Naive thymus-derived CD8-positive, alpha-beta T cell (primary cell): ENCODE measurements around the gene KRT2. TPM values are rescaled to one million over a fixed set of nuclear protein-coding genes. Genes with fewer than 3 reads are reported as not detected.
A peak's percentile ranks its signal among the peaks of the same experiment; 100 is the strongest.

Experiments
- ATAC-seq, 2 donors: fragments of 150-1000 bp; cut with Tn5 transposase in 1 of 2; sonication (Bioruptor Pico), chemical (Tn5 transposase) in 1 of 2; 1 replicate in 1 of 2; 2 replicates in 1 of 2; pipeline ENCODE4 v1.10.0; 2021; ENCODE audit warnings: mild to moderate bottlenecking in 2 of 2, moderate library complexity in 2 of 2
- POLR2A ChIA-PET: fragments of 350-600 bp; sonication (Branson Sonifier 250); formaldehyde crosslinking; loops from one replicate; lab custom pipeline; 2021; ENCODE audit warnings: antibody characterized with exemption; lab: Charles Lee
- DNase-seq, 10 donors: peaks; one replicate each; pipeline versions ENCODE4 v3.0.0 to v3.0.0-alpha.2; 2020 to 2022
- H3K27ac Mint-ChIP-seq, 10 donors: one replicate each; pipeline ENCODE4 v1.8.0; 2020 to 2022; ENCODE audit warnings: mild to moderate bottlenecking in 10 of 10, mixed read lengths in 10 of 10, moderate library complexity in 4 of 10, inconsistent platforms in 1 of 10
- H3K27me3 Mint-ChIP-seq, 5 donors: one replicate each; pipeline ENCODE4 v1.8.0; 2021 to 2022; ENCODE audit warnings: mixed read lengths in 5 of 5
- H3K36me3 Mint-ChIP-seq, 3 donors: one replicate each; pipeline ENCODE4 v1.8.0; 2020 to 2022; ENCODE audit warnings: mixed read lengths in 3 of 3, mild to moderate bottlenecking in 2 of 3, inconsistent platforms in 1 of 3
- H3K4me1 Mint-ChIP-seq, 4 donors: one replicate each; pipeline ENCODE4 v1.8.0; 2021 to 2022; ENCODE audit warnings: mixed read lengths in 4 of 4
- H3K4me3 Mint-ChIP-seq, 10 donors: one replicate each; pipeline ENCODE4 v1.8.0; 2020 to 2022; ENCODE audit warnings: mild to moderate bottlenecking in 10 of 10, mixed read lengths in 10 of 10, moderate library complexity in 6 of 10, inconsistent platforms in 1 of 10
- H3K9me3 Mint-ChIP-seq, 9 donors: one replicate each; pipeline ENCODE4 v1.8.0; 2020 to 2022; ENCODE audit warnings: mixed read lengths in 9 of 9, mild to moderate bottlenecking in 3 of 9, inconsistent platforms in 1 of 9, moderate library complexity in 1 of 9
- polyA plus RNA-seq, 3 donors: library from polyadenylated mRNA; unstranded; fragments of 300-500 nt; fragmentation: Illumina TruSeq; gene quantifications; one replicate each; pipeline ENCODE4 v1.2.3, GENCODE V29; 2021
- total RNA-seq, 8 experiments: library from RNA in 2 of 8; stranded (reverse) in 2 of 8; gene quantifications; one replicate each; pipeline ENCODE4 v1.2.3 and lab custom pipeline; 2021 to 2026

KRT2 gene
- total and polyA plus RNA-seq, 5 experiments from 2014 or later: 0.62 to 3.4 (median 1.1) TPM

- peak overlapping the region in 9 of 10 donors; percentile 5 to 90 (median 53) for H3K27ac Mint-ChIP-seq
- POLR2A ChIA-PET: interaction anchor here (4.8 kb wide), 1 partner anchor 8 kb away, joined by 27 read pairs; no protein-coding TSS in a partner anchor
- peaks cover 0 to 2% (median 0%) of the 10 kb centered on the region in 5 donors for H3K27me3 Mint-ChIP-seq
- DNase-seq (no peak), ATAC-seq (no peak)
- peaks cover 40 to 70% (median 49%) of the 10 kb centered on the region in 4 donors for H3K4me1 Mint-ChIP-seq
- peaks cover 0 to 1% (median 0%) of the 10 kb centered on the region in 3 donors for H3K36me3 Mint-ChIP-seq
- H3K9me3 Mint-ChIP-seq: no peaks in the 10 kb centered on the region
- H3K4me3 Mint-ChIP-seq: peak overlapping the region in 1 of 10 donors; percentile 4
Observed at GRCh38 chr12:52683575-52684300, 31.7 kb upstream of the KRT2 start.

- peaks cover 36 to 63% (median 47%) of the 10 kb centered on the region in 4 donors for H3K4me1 Mint-ChIP-seq
- H3K27me3 Mint-ChIP-seq: peaks cover 0 to 2% (median 0%) of the 10 kb centered on the region in 5 donors
- peaks cover 0 to 1% (median 0%) of the 10 kb centered on the region in 3 donors for H3K36me3 Mint-ChIP-seq
- POLR2A ChIA-PET: interaction anchor here (4.8 kb wide), 1 partner anchor 8 kb away, joined by 27 read pairs; no protein-coding TSS in a partner anchor
- ATAC-seq: no peak
- DNase-seq: no peak
- no peak overlapping the region for H3K4me3 Mint-ChIP-seq
- peak overlapping the region in 9 of 10 donors; percentile 0 to 94 (median 82) for H3K27ac Mint-ChIP-seq
- H3K9me3 Mint-ChIP-seq: no peaks in the 10 kb centered on the region
Observed at GRCh38 chr12:52682938-52683574, 31.0 kb upstream of the KRT2 start.

DNA sequence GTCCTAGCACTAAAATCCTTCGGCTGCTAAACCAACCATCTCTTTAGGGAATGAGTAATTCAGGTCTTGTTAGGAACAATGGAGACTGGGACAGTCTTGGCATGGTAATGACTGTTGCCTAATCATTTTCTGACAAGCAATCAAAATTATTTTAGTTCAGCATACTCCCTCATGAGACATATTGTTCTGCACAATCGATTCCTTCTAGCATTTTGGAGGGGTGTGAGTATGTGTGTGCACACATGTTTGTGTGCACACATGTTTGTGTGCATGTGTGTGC is 30.3 kb upstream of the KRT2 start:
- POLR2A ChIA-PET: interaction anchor here (4.8 kb wide), 1 partner anchor 9 kb away, joined by 27 read pairs; no protein-coding TSS in a partner anchor
- peak overlapping the region in 9 of 10 donors; percentile 47 to 94 (median 87) for H3K27ac Mint-ChIP-seq
- H3K27me3 Mint-ChIP-seq: peaks cover 0 to 2% (median 0%) of the 10 kb centered on the region in 5 donors
- DNase-seq: no peak
- ATAC-seq: no peak
- H3K36me3 Mint-ChIP-seq: peaks cover 0 to 1% (median 0%) of the 10 kb centered on the region in 3 donors
- no peaks in the 10 kb centered on the region for H3K9me3 Mint-ChIP-seq
- H3K4me3 Mint-ChIP-seq: peak overlapping the region in 3 of 10 donors; percentile 15 to 49 (median 25)
- H3K4me1 Mint-ChIP-seq: peaks cover 32 to 56% (median 40%) of the 10 kb centered on the region in 4 donors

DNA sequence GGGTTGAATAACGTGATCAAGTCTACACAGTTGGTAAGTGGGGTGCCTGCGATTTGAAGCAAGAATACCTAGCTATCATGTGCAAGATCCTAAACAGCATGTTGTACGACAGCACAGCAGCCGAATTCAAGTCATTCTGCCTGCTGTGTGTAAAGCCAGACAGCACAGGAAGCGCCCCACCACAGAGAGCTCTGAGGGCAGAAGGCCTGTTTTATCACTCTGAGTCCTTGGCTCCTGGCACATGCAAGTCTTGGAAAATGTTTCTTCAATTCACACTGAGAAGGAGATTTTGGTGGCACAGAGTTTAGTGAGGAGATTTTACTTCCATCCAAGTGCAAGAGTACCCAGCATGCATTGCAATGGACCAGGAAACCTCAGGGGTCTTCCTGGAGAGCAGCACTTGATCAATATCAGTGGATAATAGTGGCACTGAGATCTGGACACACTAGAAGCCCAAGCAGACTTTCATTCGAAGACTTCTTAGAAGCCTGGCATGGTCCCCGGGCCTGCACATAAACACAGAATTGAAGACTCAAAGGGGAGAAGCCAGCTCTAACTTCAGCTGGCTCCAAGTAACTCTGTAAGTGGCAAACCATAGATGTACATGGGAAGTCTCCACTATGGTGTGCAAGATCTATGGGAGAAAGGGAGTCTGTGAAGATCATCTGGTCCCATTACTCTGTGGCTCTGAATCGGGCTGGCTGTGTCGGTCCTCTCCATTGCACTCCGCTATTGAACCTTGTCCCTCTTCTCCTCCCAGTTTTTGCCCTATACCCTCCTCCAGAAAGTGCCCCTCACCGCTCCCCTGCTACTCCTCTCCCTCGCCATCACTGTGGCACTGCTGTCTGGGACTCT is 29.7 kb upstream of the KRT2 start:
- DNase-seq: peak; percentile 16 to 72 (median 50)
- Mint-ChIP-seq H3K27me3 (no peaks in the 10 kb centered on the region), H3K4me1 (peaks cover 32 to 58% (median 38%) of the 10 kb centered on the region in 4 donors), H3K27ac (peak overlapping the region; percentile 47 to 94 (median 90)), H3K4me3 (peak overlapping the region in 9 of 10 donors; percentile 20 to 70 (median 50)), H3K9me3 (no peaks in the 10 kb centered on the region), H3K36me3 (peaks cover 0 to 1% (median 0%) of the 10 kb centered on the region in 3 donors)
- ATAC-seq: peak; percentile 99
- POLR2A ChIA-PET: interaction anchor here (0.9 to 4.8 kb wide), 7 partner anchors 10 to 39 kb away, joined by 3 to 27 read pairs (median 3); no protein-coding TSS in a partner anchor

DNA sequence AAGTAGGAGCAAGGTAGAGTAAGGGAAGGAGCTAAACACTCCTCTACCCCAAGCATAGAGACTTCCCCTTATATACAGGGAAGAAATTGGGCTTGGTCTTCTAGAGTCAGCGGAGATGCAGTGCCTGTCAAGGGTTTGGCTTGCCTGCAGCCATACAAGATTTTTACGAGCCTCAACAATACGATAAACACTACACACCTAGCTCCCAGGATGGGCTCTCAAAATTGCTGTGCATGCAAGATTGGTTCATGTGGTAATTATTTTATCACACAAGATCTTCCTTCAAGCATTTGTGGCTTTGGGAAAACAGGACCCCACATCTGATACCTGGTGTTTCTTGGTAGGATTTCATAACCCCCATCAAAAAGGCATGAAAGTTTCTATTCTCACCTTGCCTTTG is 28.4 kb upstream of the KRT2 start, which contains the start of gene KRT1:
Gene KRT1, minus strand, starts transcription at position 45 of the 400 bp plus-strand sequence. CDS start 59 bp downstream, outside the sequence.
- Mint-ChIP-seq H3K4me3 (peak within 1 kb of the TSS in 9 of 10 donors; percentile 16 to 70 (median 50)), H3K4me1 (peaks cover 34 to 67% (median 41%) of the 10 kb centered on the region in 4 donors), H3K36me3 (peaks cover 0 to 1% (median 0%) of the 10 kb centered on the region in 3 donors), H3K27ac (peak within 1 kb of the TSS; percentile 47 to 94 (median 90)), H3K9me3 (no peaks in the 10 kb centered on the region), H3K27me3 (no peaks in the 10 kb centered on the region)
- POLR2A ChIA-PET: interaction anchor here (0.9 to 4.8 kb wide), 8 partner anchors 11 to 68 kb away, joined by 3 to 27 read pairs (median 4); no protein-coding TSS in a partner anchor
- DNase-seq (no peak), ATAC-seq (no peak)

GRCh38 chr12:52679875-52680274 is 27.9 kb upstream of the KRT2 start:
- no peak overlapping the region for H3K4me3 Mint-ChIP-seq
- no peaks in the 10 kb centered on the region for H3K9me3 Mint-ChIP-seq
- H3K36me3 Mint-ChIP-seq: peaks cover 0 to 1% (median 0%) of the 10 kb centered on the region in 3 donors
- H3K4me1 Mint-ChIP-seq: peaks cover 34 to 68% (median 41%) of the 10 kb centered on the region in 4 donors
- peak overlapping the region in 5 of 10 donors; percentile 42 to 88 (median 53) for H3K27ac Mint-ChIP-seq
- no peak for DNase-seq
- POLR2A ChIA-PET: interaction anchor here (1.2 to 4.8 kb wide), 5 partner anchors 11 to 68 kb away, joined by 3 to 27 read pairs (median 4); no protein-coding TSS in a partner anchor
- no peak for ATAC-seq
- H3K27me3 Mint-ChIP-seq: no peaks in the 10 kb centered on the region

DNA sequence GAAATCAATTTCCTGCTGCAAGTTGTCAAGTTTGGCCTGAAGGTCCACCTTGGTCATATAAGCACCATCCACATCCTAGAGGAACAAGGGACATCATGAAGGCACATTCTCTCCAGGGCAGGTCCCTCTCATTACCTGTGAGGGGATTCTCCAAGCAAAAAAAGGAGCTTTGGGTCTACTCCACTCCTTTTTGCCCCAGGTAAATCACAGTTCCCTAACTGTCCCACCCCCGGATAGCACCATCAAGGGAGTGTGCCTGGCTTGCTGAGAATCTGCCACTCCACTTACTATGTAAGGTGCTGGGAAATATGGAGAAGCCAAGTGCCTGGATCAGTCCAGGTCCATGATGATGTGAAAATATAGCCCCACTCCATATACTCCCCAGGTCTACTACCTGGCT is 25.7 kb upstream of the KRT2 start:
- no peak for DNase-seq
- H3K4me3 Mint-ChIP-seq: no peak overlapping the region
- POLR2A ChIA-PET: interaction anchor here (1.2 kb wide), 1 partner anchor 23 kb away, joined by 3 read pairs; no protein-coding TSS in a partner anchor
- ATAC-seq: no peak
- H3K27me3 Mint-ChIP-seq: no peaks in the 10 kb centered on the region
- H3K9me3 Mint-ChIP-seq: no peaks in the 10 kb centered on the region
- H3K4me1 Mint-ChIP-seq: peaks cover 32 to 57% (median 35%) of the 10 kb centered on the region in 4 donors
- H3K36me3 Mint-ChIP-seq: peaks cover 0 to 1% (median 0%) of the 10 kb centered on the region in 3 donors
- peak overlapping the region in 4 of 10 donors; percentile 28 to 79 (median 43) for H3K27ac Mint-ChIP-seq

DNA sequence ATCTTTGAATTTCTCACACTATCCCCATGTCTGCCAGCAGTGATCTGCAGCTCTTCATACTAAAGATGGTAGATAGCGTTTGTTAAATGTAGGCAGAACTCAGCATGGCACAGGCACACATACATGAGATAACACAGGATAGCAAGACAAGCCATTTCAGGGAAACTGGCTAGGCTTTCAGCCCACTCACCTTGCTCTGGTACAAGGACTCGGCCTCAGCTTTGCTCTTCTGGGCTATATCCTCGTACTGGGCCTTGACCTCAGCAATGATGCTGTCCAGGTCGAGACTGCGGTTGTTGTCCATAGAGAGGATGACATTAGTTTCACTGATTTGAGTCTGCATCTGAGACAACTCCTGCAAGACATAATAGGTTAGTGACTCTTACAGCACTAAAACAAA is 25.1 kb upstream of the KRT2 start:
- H3K4me3 Mint-ChIP-seq: peak overlapping the region in 2 of 10 donors; percentile 34 to 77
- no peak for DNase-seq

GRCh38 chr12:52676163-52676562 is 24.2 kb upstream of the KRT2 start:
- Mint-ChIP-seq H3K27ac (peak overlapping the region in 3 of 10 donors; percentile 2 to 57 (median 41)), H3K36me3 (peaks cover 0 to 1% (median 0%) of the 10 kb centered on the region in 3 donors), H3K27me3 (no peaks in the 10 kb centered on the region), H3K4me3 (peak overlapping the region in 2 of 10 donors; percentile 4 to 77), H3K9me3 (no peaks in the 10 kb centered on the region), H3K4me1 (peaks cover 17 to 42% (median 21%) of the 10 kb centered on the region in 4 donors)
- POLR2A ChIA-PET: no interaction called here
- no peak for ATAC-seq
- DNase-seq: no peak

More for the DNA sequence above, 25.1 kb upstream of the KRT2 start:
- Mint-ChIP-seq H3K4me1 (peaks cover 26 to 51% (median 29%) of the 10 kb centered on the region in 4 donors), H3K27ac (peak overlapping the region in 3 of 10 donors; percentile 28 to 79 (median 41)), H3K9me3 (no peaks in the 10 kb centered on the region), H3K27me3 (no peaks in the 10 kb centered on the region), H3K36me3 (peaks cover 0 to 1% (median 0%) of the 10 kb centered on the region in 3 donors)
- ATAC-seq: no peak
- POLR2A ChIA-PET: interaction anchor here (1.2 kb wide), 1 partner anchor 22 kb away, joined by 3 read pairs; no protein-coding TSS in a partner anchor

- POLR2A ChIA-PET: interaction anchor here (0.6 to 1.1 kb wide), 2 partner anchors 16 to 41 kb away, joined by 3 read pairs; no protein-coding TSS in a partner anchor
- Mint-ChIP-seq H3K36me3 (peaks cover 0 to 1% (median 0%) of the 10 kb centered on the region in 3 donors), H3K27me3 (no peaks in the 10 kb centered on the region), H3K4me1 (peaks cover 10 to 33% (median 15%) of the 10 kb centered on the region in 4 donors), H3K27ac (peak overlapping the region in 3 of 10 donors; percentile 40 to 57 (median 52)), H3K9me3 (no peaks in the 10 kb centered on the region), H3K4me3 (peak overlapping the region in 3 of 10 donors; percentile 23 to 77 (median 27))
- DNase-seq (no peak), ATAC-seq (peak; percentile 33 to 35)
Observed at GRCh38 chr12:52675301-52675701, 23.3 kb upstream of the KRT2 start.

DNA sequence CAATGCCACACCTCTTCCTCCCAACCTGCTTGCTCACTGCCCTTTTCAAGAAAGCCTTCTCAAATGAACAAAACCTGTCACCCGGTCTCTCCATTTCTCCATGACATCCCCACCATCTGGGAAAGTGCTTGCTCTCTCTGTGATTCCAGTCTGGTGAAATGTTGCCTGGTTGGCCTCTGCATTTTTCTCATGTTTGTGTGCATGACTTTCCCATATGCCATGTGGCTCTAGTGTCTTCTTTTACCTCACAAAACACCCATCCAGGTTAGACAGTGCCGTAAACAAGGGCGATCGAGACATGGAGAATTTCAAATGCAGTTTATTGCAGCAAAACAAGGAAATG is 22.4 kb upstream of the KRT2 start:
- ATAC-seq (no peak), DNase-seq (no peak)
- no peaks in the 10 kb centered on the region for H3K36me3 Mint-ChIP-seq
- POLR2A ChIA-PET: interaction anchor here (1.2 kb wide), 1 partner anchor 12 kb away, joined by 5 read pairs; no protein-coding TSS in a partner anchor
- H3K27me3 Mint-ChIP-seq: no peaks in the 10 kb centered on the region
- H3K4me1 Mint-ChIP-seq: peaks cover 9 to 24% (median 13%) of the 10 kb centered on the region in 4 donors
- H3K4me3 Mint-ChIP-seq: no peak overlapping the region
- H3K9me3 Mint-ChIP-seq: no peaks in the 10 kb centered on the region
- peak overlapping the region in 4 of 10 donors; percentile 23 to 61 (median 58) for H3K27ac Mint-ChIP-seq
